Mucosa of stomach (tissue), 1 donor: Measurements from ENCODE around the gene RAB36.

Experiments used
- H3K27me3 ChIP-seq: one replicate; pipeline ENCODE4 v1.7.0; 2013; ENCODE audit warnings: mild to moderate bottlenecking, low read length; ENCODE audit not compliant: control insufficient read depth, insufficient read depth
- H3K36me3 ChIP-seq: one replicate; pipeline ENCODE4 v1.7.0; 2013; ENCODE audit warnings: low read length; ENCODE audit not compliant: control insufficient read depth, insufficient read depth
- H3K4me1 ChIP-seq: one replicate; pipeline ENCODE4 v1.7.0; 2013; ENCODE audit warnings: mild to moderate bottlenecking, low read length; ENCODE audit not compliant: control insufficient read depth, insufficient read depth
- H3K4me3 ChIP-seq: one replicate; pipeline ENCODE4 v1.7.0; 2013; ENCODE audit warnings: low read length
- H3K9ac ChIP-seq: one replicate; pipeline ENCODE4 v1.7.0; 2013; ENCODE audit warnings: mild to moderate bottlenecking, low read length, moderate library complexity
- H3K9me3 ChIP-seq: one replicate; pipeline ENCODE4 v1.7.0; 2013; ENCODE audit warnings: mild to moderate bottlenecking, low read length, moderate library complexity; ENCODE audit not compliant: control insufficient read depth
- donor health status: Pancreatic carcinoma.

RAB36 gene

GRCh38 chr22:23110922-23111527 is 34.3 kb upstream of the RAB36 start:
- H3K9ac ChIP-seq, result no peak overlapping the region
- H3K36me3 ChIP-seq, result no peaks in the 10 kb centered on the region
- peaks cover 20% of the 10 kb centered on the region for H3K4me1 ChIP-seq
- no peak overlapping the region for H3K4me3 ChIP-seq
- H3K27me3 ChIP-seq, result no peaks in the 10 kb centered on the region
- H3K9me3 ChIP-seq, result no peaks in the 10 kb centered on the region

DNA sequence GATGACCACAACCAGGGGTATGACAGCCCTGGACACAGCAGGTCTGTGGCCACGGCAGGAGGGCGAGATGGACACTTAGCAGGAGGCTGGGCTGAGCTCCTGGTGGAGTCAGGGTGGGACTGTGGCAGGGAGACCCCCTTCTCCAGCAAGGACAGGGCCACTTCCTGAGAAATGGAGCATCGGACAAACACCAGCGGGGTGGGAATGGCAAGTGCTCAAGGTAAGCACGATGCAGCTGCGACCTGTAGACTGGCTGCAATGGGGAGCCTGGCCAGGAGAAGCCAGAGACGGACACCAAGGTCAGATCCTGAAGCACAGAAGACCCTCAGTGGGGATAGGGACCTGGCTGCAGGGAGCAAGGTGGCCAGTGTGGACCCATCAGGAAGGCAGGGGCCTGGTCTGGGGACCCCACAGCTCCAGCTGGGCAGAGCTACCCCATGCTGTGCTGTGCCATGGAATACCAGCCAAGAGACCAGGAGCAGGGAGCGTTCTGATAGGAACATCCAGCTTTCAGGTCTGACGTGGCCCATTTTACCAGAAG is 32.7 kb upstream of the RAB36 start:
- H3K4me1 ChIP-seq, result peaks cover 5% of the 10 kb centered on the region

GRCh38 chr22:23113067-23113846 is 32.0 kb upstream of the RAB36 start:
- no peaks in the 10 kb centered on the region for H3K27me3 ChIP-seq
- H3K36me3 ChIP-seq, result no peaks in the 10 kb centered on the region
- H3K9ac ChIP-seq, result no peak overlapping the region
- peaks cover 5% of the 10 kb centered on the region for H3K4me1 ChIP-seq
- no peak overlapping the region for H3K4me3 ChIP-seq
- H3K9me3 ChIP-seq, result no peaks in the 10 kb centered on the region

More for the DNA sequence above, 32.7 kb upstream of the RAB36 start:
- Histone ChIP-seq H3K27me3 (no peaks in the 10 kb centered on the region), H3K9ac (no peak overlapping the region), H3K4me3 (no peak overlapping the region), H3K9me3 (no peaks in the 10 kb centered on the region), H3K36me3 (no peaks in the 10 kb centered on the region)

DNA sequence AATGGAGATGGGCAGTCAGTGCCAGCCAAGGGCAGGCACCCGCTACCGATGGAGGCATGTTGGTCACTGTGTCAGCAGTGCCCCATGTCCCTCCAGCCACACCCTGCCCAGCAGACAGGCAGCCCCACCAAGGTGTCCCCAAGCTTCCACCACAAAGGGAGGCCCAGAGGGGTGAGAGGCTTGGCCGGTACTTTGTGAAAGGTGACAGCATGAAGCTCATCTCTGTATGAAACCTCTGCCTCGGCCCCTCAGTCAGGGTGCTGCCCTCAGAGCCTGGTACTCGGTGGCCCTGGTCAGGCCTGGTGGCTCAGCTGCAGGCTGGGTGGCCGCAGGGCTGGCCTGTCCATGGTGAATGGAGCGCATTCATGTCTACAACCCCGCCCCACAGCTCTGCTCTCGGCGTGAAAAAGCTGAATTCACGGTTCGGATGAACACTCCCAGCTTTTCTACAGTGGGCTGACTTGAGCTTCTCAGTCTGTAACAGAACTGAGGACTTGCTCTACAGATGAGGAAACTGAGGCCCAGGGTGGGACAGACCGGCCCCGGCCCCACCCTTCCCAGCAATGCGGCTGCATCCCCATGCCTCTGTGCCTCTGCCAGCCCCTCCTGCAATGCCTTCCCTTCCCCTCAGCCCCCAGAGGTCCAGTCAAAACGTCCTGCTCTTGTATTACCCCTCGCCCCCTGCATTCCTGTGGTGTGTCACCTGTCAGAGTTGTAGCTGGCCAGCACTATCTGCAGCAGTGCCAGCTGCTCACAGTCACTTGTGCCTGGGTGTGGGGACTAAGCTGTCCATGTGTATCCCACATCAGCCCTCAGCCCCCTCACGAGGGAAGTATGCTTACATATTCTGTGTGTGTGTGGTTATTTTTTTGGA is 31.2 kb upstream of the RAB36 start:
- Histone ChIP-seq H3K36me3 (no peaks in the 10 kb centered on the region), H3K9me3 (no peaks in the 10 kb centered on the region), H3K27me3 (no peaks in the 10 kb centered on the region), H3K4me3 (no peak overlapping the region), H3K9ac (no peak overlapping the region), H3K4me1 (peaks cover 5% of the 10 kb centered on the region)

GRCh38 chr22:23114721-23115020 is 30.6 kb upstream of the RAB36 start:
- H3K4me3 ChIP-seq, result no peak overlapping the region
- H3K27me3 ChIP-seq, result no peaks in the 10 kb centered on the region
- peaks cover 5% of the 10 kb centered on the region for H3K4me1 ChIP-seq
- H3K36me3 ChIP-seq, result no peaks in the 10 kb centered on the region
- no peaks in the 10 kb centered on the region for H3K9me3 ChIP-seq
- no peak overlapping the region for H3K9ac ChIP-seq

DNA sequence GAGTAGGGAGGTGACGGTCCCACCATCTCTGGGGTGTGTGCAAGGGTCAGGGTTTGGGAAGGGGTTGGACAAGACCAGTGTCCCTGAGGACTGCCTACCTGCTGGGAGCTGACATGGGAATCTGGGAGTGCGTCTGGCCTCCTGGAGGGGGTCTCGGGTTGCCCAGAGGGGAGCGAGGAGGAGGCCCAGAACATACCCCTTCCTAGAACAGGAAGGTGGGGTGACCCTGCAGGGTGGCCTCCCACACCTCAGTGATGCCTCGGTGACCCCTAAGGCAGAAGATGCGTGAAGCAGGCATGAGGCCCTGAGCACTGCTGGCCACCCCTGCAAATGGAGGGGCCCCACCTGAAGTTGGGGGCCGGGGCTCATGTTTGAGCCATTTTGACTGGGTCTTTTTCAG is 29.9 kb upstream of the RAB36 start:
- Histone ChIP-seq H3K4me1 (peaks cover 5% of the 10 kb centered on the region), H3K27me3 (no peaks in the 10 kb centered on the region), H3K9ac (no peak overlapping the region), H3K9me3 (no peaks in the 10 kb centered on the region), H3K4me3 (no peak overlapping the region), H3K36me3 (no peaks in the 10 kb centered on the region)

- peaks cover 5% of the 10 kb centered on the region for H3K4me1 ChIP-seq
- no peak overlapping the region for H3K4me3 ChIP-seq
- no peaks in the 10 kb centered on the region for H3K9me3 ChIP-seq
- no peaks in the 10 kb centered on the region for H3K27me3 ChIP-seq
- H3K9ac ChIP-seq, result no peak overlapping the region
- no peaks in the 10 kb centered on the region for H3K36me3 ChIP-seq
Observed at GRCh38 chr22:23115825-23116494, 29.3 kb upstream of the RAB36 start.

- peaks cover 5% of the 10 kb centered on the region for H3K4me1 ChIP-seq
- H3K27me3 ChIP-seq, result no peaks in the 10 kb centered on the region
- no peaks in the 10 kb centered on the region for H3K9me3 ChIP-seq
- H3K36me3 ChIP-seq, result no peaks in the 10 kb centered on the region
- H3K9ac ChIP-seq, result no peak overlapping the region
- H3K4me3 ChIP-seq, result no peak overlapping the region
Observed at GRCh38 chr22:23116506-23117263, 28.6 kb upstream of the RAB36 start.

- Histone ChIP-seq H3K9ac (no peak overlapping the region), H3K36me3 (no peaks in the 10 kb centered on the region), H3K27me3 (no peaks in the 10 kb centered on the region), H3K4me1 (peaks cover 5% of the 10 kb centered on the region), H3K9me3 (no peaks in the 10 kb centered on the region), H3K4me3 (no peak overlapping the region)
Observed at GRCh38 chr22:23117275-23117674, 28.0 kb upstream of the RAB36 start.

DNA sequence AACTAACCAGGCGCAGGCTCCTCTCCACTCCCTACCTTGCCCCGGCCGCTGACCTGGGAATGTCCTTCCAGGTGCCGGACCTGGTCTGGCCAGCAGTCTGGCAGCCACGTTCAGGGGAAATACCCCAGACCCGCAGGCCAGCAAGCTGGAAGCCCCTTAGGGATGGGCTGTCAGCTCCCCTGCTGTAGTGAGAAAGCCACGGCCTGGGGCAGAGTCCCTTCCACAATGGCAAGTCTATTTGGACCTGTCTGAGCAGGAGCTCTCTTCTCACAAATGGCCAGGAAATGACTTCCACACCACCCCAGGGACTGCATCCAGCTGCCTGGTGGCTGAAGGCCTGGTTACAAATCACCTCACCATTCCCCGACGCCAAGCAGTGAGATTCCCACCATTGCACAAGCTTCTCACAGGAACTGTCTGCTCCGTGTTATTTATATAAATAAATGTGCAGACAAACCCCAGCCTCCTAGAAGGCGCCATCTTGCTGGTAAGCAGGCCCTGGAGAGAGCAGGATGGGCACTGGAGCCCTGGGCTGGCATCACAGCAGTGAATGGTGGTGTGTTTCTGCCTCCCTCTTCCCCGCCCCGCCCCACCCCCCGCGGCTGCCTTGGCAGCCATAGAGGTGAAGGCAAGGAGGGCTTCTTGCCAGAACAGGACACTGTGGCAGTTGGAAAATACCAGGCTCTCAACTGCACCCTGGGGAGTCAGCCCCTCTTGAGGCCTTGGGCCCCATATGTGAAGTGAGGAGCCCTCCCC is 27.2 kb upstream of the RAB36 start:
- no peak overlapping the region for H3K4me3 ChIP-seq
- H3K27me3 ChIP-seq, result no peaks in the 10 kb centered on the region
- peaks cover 2% of the 10 kb centered on the region for H3K4me1 ChIP-seq
- no peak overlapping the region for H3K9ac ChIP-seq
- no peaks in the 10 kb centered on the region for H3K9me3 ChIP-seq
- no peaks in the 10 kb centered on the region for H3K36me3 ChIP-seq
